ENCODE measurements around the gene IL9. TPM values are rescaled to one million over a fixed set of nuclear protein-coding genes. Genes with fewer than 3 reads are reported as not detected.

The IL9 gene
- total RNA-seq, 1 donor from 2014 or later = not detected

- DNase-seq = no peak
- no peak overlapping the region for H3K4me3 ChIP-seq
- ATAC-seq = no peak
- no peaks in the 10 kb centered on the region for H3K36me3 ChIP-seq
- H3K4me1 ChIP-seq = peaks cover 10% of the 10 kb centered on the region
- no peak overlapping the region for H3K27ac ChIP-seq
- intact Hi-C loops (cut with DNase I) = loop anchor here (5.0 kb wide), 1 partner anchor 326 kb away; no protein-coding TSS in a partner anchor
- H3K27me3 ChIP-seq (ENCODE audit: low read depth) = peaks cover 14% of the 10 kb centered on the region
- H3K9me3 ChIP-seq = no peaks in the 10 kb centered on the region
- TF ChIP-seq CTCF (IDR thresholded peaks at IDR 0.05) = no peak
These were observed 9.5 kb downstream of the IL9 start for GRCh38 chr5:135886136-135886535.

- no peak for TF ChIP-seq CTCF (IDR thresholded peaks at IDR 0.05)
These were observed 10.6 kb downstream of the IL9 start for GRCh38 chr5:135885031-135885430.

GRCh38 chr5:135883441-135883840 is 12.2 kb downstream of the IL9 start:
- Histone ChIP-seq H3K4me3 (no peak overlapping the region), H3K4me1 (peaks cover 4% of the 10 kb centered on the region), H3K27me3 (ENCODE audit: low read depth) (peaks cover 10% of the 10 kb centered on the region), H3K9me3 (no peaks in the 10 kb centered on the region), H3K36me3 (no peaks in the 10 kb centered on the region), H3K27ac (no peak overlapping the region)
- ATAC-seq (no peak), DNase-seq (no peak)
- intact Hi-C loops (cut with DNase I) = no loop called here
- no peak for TF ChIP-seq CTCF (IDR thresholded peaks at IDR 0.05)

More at GRCh38 chr5:135885031-135885430, 10.6 kb downstream of the IL9 start:
- ATAC-seq = no peak
- DNase-seq = no peak
- Histone ChIP-seq H3K27me3 (ENCODE audit: low read depth) (peaks cover 14% of the 10 kb centered on the region), H3K9me3 (no peaks in the 10 kb centered on the region), H3K4me1 (peaks cover 4% of the 10 kb centered on the region), H3K27ac (no peak overlapping the region), H3K4me3 (no peak overlapping the region), H3K36me3 (no peaks in the 10 kb centered on the region)
- intact Hi-C loops (cut with DNase I) = loop anchor here (5.0 kb wide), 1 partner anchor 327 kb away; no protein-coding TSS in a partner anchor

- no peak for DNase-seq
- peaks cover 4% of the 10 kb centered on the region for H3K4me1 ChIP-seq
- ATAC-seq = no peak
- H3K9me3 ChIP-seq = no peaks in the 10 kb centered on the region
- no peaks in the 10 kb centered on the region for H3K36me3 ChIP-seq
- H3K27me3 ChIP-seq (ENCODE audit: low read depth) = peaks cover 10% of the 10 kb centered on the region
- TF ChIP-seq CTCF (IDR thresholded peaks at IDR 0.05) = no peak
- H3K27ac ChIP-seq = no peak overlapping the region
- H3K4me3 ChIP-seq = no peak overlapping the region
- intact Hi-C loops (cut with DNase I) = no loop called here
These were observed 12.6 kb downstream of the IL9 start for GRCh38 chr5:135883026-135883425.

- peaks cover 10% of the 10 kb centered on the region for H3K27me3 ChIP-seq (ENCODE audit: low read depth)
- DNase-seq = no peak
- no peaks in the 10 kb centered on the region for H3K9me3 ChIP-seq
- intact Hi-C loops (cut with DNase I) = no loop called here
- H3K27ac ChIP-seq = no peak overlapping the region
- no peaks in the 10 kb centered on the region for H3K36me3 ChIP-seq
- no peak for TF ChIP-seq CTCF (IDR thresholded peaks at IDR 0.05)
- H3K4me3 ChIP-seq = no peak overlapping the region
- no peaks in the 10 kb centered on the region for H3K4me1 ChIP-seq
- ATAC-seq = no peak
These were observed 13.8 kb downstream of the IL9 start for GRCh38 chr5:135881819-135882218.

- Histone ChIP-seq H3K4me3 (no peak overlapping the region), H3K9me3 (no peaks in the 10 kb centered on the region), H3K27ac (no peak overlapping the region), H3K27me3 (ENCODE audit: low read depth) (peaks cover 9% of the 10 kb centered on the region), H3K4me1 (no peaks in the 10 kb centered on the region), H3K36me3 (no peaks in the 10 kb centered on the region)
- intact Hi-C loops (cut with DNase I) = no loop called here
- no peak for TF ChIP-seq CTCF (IDR thresholded peaks at IDR 0.05)
- ATAC-seq (no peak), DNase-seq (no peak)
These were observed 14.4 kb downstream of the IL9 start for GRCh38 chr5:135881244-135881643.
